GM10266 (cell line): Measurements from ENCODE around the gene CFAP53.
A peak's percentile ranks its signal among the peaks of the same experiment; 100 is the strongest.
"Not testable (repeated sequence)": the region's sequence is repeated elsewhere in the genome, so short reads cannot be mapped to it uniquely, and the experiment has no call there.

Source experiments
- DNase-seq: peaks from one replicate; pipeline ENCODE4 v3.0.0; 2012; ENCODE audit errors: extremely low spot score
- CTCF ChIP-seq: IDR thresholded peaks from 2 replicates; pipeline ENCODE4 v1.5.1; 2012; ENCODE audit warnings: mild to moderate bottlenecking, low read depth; ENCODE audit not compliant: control insufficient read depth, insufficient read depth; ENCODE audit errors: missing control alignments

Gene CFAP53

GRCh38 chr18:50268022-50268747, 1.9 kb upstream of the CFAP53 start:
- peak; percentile 81 for TF ChIP-seq CTCF
- peak; percentile 90 for DNase-seq

GRCh38 chr18:50262977-50263376, 3.3 kb downstream of the CFAP53 start:
- no peak for DNase-seq
- no peak for TF ChIP-seq CTCF

GRCh38 chr18:50250935-50251334, 15.4 kb downstream of the CFAP53 start:
- TF ChIP-seq CTCF: no peak
- DNase-seq: no peak

- DNase-seq: no peak
- TF ChIP-seq CTCF: no peak
Measured at GRCh38 chr18:50249576-50249975, 16.7 kb downstream of the CFAP53 start.

- DNase-seq: no peak
- no peak for TF ChIP-seq CTCF
Measured at GRCh38 chr18:50247561-50247960, 18.7 kb downstream of the CFAP53 start.

GRCh38 chr18:50241768-50242167, 24.5 kb downstream of the CFAP53 start:
- DNase-seq: not testable (repeated sequence)

- no peak for DNase-seq
Measured at GRCh38 chr18:50240080-50240563, 26.2 kb downstream of the CFAP53 start.

More at GRCh38 chr18:50240080-50240563, 26.2 kb downstream of the CFAP53 start:
- TF ChIP-seq CTCF: no peak
